ENCODE data around the gene PLEKHH1.

Gene PLEKHH1

GRCh38 chr14:67633451-67634147 is 100.5 kb downstream of the PLEKHH1 start:
- DNase-seq, result no peak

DNA sequence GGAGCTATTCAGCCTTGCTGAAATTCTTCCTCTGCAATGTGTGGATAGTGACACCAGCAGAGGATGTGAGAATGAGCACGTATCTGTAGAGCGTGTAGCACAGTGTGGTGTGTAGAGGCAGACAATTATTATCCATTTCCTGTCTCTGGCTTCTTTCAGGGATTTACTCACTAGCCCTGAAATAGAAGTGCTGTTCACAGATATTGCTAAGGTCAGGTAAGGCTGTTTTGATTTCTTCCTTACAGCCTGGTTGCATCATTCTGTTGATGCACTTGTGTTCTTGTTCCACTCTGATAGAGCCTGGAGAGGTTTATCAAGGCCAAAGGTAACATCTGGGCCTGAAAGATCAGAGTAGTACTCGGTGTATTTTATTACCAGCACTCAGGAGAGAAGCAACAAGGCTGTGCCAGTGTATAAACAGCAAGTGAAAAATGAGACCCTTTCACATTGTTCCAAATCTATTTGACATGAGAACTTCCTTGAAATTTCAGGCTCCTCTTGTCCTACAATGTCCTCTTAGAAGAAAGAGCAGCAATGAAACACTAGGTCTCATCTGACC is 103.3 kb downstream of the PLEKHH1 start:
- DNase-seq, result no peak

DNA sequence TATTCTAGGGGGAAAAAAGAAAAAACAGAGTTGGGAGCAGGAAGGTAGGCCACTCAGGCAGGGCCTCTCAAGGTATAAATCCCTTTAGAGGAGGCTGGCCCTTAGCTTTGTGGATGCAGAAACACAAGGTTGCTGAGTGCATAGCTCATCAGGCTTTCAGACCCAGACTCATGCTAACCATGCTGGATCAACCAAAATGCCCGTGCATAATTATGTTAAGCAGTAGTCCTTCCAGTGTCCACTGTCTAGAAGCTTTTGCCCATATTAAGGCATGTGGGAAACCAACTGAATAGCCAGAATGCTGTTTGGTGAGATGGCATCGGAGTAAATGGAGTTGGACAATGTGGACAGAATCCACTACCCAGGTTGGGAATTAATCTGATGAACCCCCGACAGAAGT is 105.6 kb downstream of the PLEKHH1 start:
- DNase-seq, result no peak

Measured in T1000 (cell line).